Body of pancreas (tissue), 4 donors: Measurements from ENCODE around the gene OBI1. TPM values are rescaled to one million over a fixed set of nuclear protein-coding genes. Genes with fewer than 3 reads are reported as not detected.

Experiments used
- ATAC-seq: fragments of 150-250 bp; one replicate; pipeline ENCODE4 v1.9.1; 2016
- DNase-seq, 4 donors: peaks; one replicate each; pipeline ENCODE4 v3.0.0-alpha.2; 2019
- H3K27ac ChIP-seq, 4 donors: fragments of 200-600 bp; sonication (generic); 1 replicate in 3 of 4; 2 replicates in 1 of 4; pipeline versions ENCODE4 v1.5.1 to v1.6.1; 2016 to 2019; ENCODE audit warnings: mild to moderate bottlenecking in 1 of 4, mixed read lengths in 1 of 4, moderate library complexity in 1 of 4
- H3K27me3 ChIP-seq, 2 donors: fragments of 200-600 bp; sonication (generic); one replicate each; pipeline ENCODE4 v1.6.0; 2016; ENCODE audit warnings: mild to moderate bottlenecking in 1 of 2
- H3K36me3 ChIP-seq, 2 donors: fragments of 200-600 bp; sonication (generic); replicated peaks in 1 of 2; 2 replicates each; pipeline ENCODE4 v1.5.1; 2016; ENCODE audit warnings: low read depth in 2 of 2; ENCODE audit not compliant: insufficient read depth in 1 of 2
- H3K4me1 ChIP-seq: fragments of 200-600 bp; sonication (generic); one replicate; pipeline ENCODE4 v1.6.0; 2016
- H3K4me3 ChIP-seq, 2 donors: fragments of 200-600 bp; sonication (generic); 1 replicate in 1 of 2; 2 replicates in 1 of 2; pipeline ENCODE4 v1.5.1; 2016 to 2019
- H3K9me3 ChIP-seq, 3 donors: fragments of 200-600 bp; sonication (generic); 1 replicate in 2 of 3; 2 replicates in 1 of 3; pipeline ENCODE4 v1.5.1; 2016
- POLR2A ChIP-seq, 3 donors: fragments of 450-650 bp; IDR thresholded peaks; one replicate each; pipeline ENCODE4 v1.6.1; 2016; ENCODE audit warnings: antibody characterized with exemption in 3 of 3, mild to moderate bottlenecking in 2 of 3
- WGBS, 2 donors: methylation state at CpG; one replicate each; pipeline ENCODE4 v1.1.5; 2017; 5-methylcytosine and 5-hydroxymethylcytosine counted together
- intact Hi-C: fragments of 100-400 bp; cut with DNase I; formaldehyde crosslinking; loops from one replicate; pipeline ENCODE4 v1.15.1; 2023
- total RNA-seq, 2 donors: library from RNA; depleted of rRNA; stranded (reverse); fragments of >200 nt; gene quantifications; one replicate each; pipeline ENCODE4 v1.1.0, GENCODE V29; 2016
- TF ChIP-seq, protein P1 (sequence below), 7 experiments: fragments of 450-650 bp in 4 of 7; fragments of 200-600 bp in 3 of 7; sonication (generic) in 3 of 7; IDR thresholded peaks; one replicate each; pipeline ENCODE4 v1.5.1; 2016 to 2019; ENCODE audit warnings: antibody characterized with exemption in 7 of 7

The OBI1 gene
- total RNA-seq, 2 donors from 2014 or later: 3.3 to 8.6 TPM

DNA sequence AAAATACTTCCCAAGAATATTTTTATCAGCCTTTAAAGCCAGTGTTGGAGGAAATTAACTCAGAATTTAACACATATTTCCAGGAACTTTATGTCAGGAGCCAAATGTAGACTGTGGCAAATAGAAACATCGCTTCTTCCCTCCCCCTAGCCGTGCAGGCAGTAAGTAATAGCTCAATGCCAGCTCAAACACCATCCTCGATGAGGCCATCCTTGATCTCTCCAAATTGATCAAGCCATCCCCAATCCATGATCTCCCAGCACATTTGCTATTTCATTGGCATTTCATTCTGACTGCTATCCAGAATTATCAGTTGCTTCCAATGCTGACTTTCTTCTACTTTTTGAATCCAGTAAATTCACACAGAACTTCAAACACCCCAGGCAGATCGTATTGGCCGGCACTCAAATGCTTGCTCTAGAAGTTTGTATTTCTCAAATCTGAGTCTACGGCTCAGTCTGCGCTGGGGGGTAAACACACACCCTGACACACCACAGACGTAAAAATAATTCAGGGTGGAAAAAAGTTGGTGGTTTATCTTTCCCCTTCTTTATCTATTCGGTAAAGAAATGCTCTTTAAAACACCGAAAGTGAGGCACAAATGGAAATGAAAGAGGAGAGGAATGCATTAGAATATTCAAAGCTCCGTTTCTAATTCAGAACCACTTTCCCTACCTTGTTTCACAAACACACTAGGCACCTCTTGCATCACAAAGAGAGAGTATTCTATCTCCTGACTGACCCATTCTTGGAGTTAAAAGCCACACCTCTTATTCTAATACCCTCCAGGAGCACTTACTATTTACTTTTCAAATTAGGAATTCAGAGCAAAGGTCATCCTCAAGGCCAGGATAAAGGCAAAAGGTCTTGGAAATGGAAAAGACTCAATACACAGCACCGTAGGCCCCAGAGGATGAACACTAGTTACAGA is 991 bp downstream of the OBI1 start:
- no peak for DNase-seq
- no peak for TF ChIP-seq POLR2A (IDR thresholded peaks at IDR 0.05)
- TF ChIP-seq, protein P1, sequence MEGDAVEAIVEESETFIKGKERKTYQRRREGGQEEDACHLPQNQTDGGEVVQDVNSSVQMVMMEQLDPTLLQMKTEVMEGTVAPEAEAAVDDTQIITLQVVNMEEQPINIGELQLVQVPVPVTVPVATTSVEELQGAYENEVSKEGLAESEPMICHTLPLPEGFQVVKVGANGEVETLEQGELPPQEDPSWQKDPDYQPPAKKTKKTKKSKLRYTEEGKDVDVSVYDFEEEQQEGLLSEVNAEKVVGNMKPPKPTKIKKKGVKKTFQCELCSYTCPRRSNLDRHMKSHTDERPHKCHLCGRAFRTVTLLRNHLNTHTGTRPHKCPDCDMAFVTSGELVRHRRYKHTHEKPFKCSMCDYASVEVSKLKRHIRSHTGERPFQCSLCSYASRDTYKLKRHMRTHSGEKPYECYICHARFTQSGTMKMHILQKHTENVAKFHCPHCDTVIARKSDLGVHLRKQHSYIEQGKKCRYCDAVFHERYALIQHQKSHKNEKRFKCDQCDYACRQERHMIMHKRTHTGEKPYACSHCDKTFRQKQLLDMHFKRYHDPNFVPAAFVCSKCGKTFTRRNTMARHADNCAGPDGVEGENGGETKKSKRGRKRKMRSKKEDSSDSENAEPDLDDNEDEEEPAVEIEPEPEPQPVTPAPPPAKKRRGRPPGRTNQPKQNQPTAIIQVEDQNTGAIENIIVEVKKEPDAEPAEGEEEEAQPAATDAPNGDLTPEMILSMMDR (IDR thresholded peaks at IDR 0.05): no peak
- H3K4me3 ChIP-seq: peak overlapping the region; percentile 73 to 83
- peak overlapping the region in 3 of 4 donors; percentile 43 to 75 (median 68) for H3K27ac ChIP-seq
- ATAC-seq: peak; percentile 6
- peaks cover 13% of the 10 kb centered on the region for H3K4me1 ChIP-seq
- no peaks in the 10 kb centered on the region for H3K36me3 ChIP-seq
- no peaks in the 10 kb centered on the region for H3K27me3 ChIP-seq
- intact Hi-C loops: no loop called here
- no peaks in the 10 kb centered on the region for H3K9me3 ChIP-seq
- 13 to 14% methylated on average over 12 of the region's 12 CpGs for WGBS, 2 donors

DNA sequence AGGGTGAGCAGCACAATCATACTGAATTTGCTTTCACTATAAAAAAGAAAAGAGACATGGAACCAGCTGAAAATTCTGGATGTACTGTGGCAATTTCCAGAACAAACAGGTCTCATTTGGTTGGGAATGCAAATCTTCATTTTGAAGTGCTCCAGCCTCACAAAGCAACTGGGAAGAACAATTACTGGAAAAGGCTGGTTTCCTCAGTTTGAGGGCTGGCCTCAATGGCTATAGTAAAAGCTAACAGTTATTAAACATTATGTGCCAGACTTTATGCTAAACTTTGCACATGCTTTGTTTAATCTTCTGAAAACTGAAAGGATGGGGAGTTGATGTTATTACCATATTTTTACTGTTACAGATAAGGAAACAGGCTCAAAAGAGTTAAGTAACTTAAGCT is 3.0 kb downstream of the OBI1 start:
- Histone ChIP-seq H3K27ac (no peak overlapping the region), H3K4me3 (no peak overlapping the region), H3K27me3 (no peaks in the 10 kb centered on the region), H3K9me3 (no peaks in the 10 kb centered on the region), H3K4me1 (peaks cover 13% of the 10 kb centered on the region), H3K36me3 (no peaks in the 10 kb centered on the region)
- no peak for DNase-seq
- ATAC-seq: no peak
- intact Hi-C loops: no loop called here
- no peak for TF ChIP-seq POLR2A (IDR thresholded peaks at IDR 0.05)
- TF ChIP-seq, protein P1 (IDR thresholded peaks at IDR 0.05): no peak

- H3K27ac ChIP-seq: no peak overlapping the region
- intact Hi-C loops: no loop called here
- no peak for DNase-seq
- no peaks in the 10 kb centered on the region for H3K36me3 ChIP-seq
- WGBS, 2 donors: 82 to 87% methylated on average over 3 of the region's 3 CpGs
- TF ChIP-seq, protein P1 (IDR thresholded peaks at IDR 0.05): no peak
- no peak for TF ChIP-seq POLR2A (IDR thresholded peaks at IDR 0.05)
- H3K4me1 ChIP-seq: peaks cover 10% of the 10 kb centered on the region
- no peak overlapping the region for H3K4me3 ChIP-seq
- no peaks in the 10 kb centered on the region for H3K27me3 ChIP-seq
- H3K9me3 ChIP-seq: no peaks in the 10 kb centered on the region
- ATAC-seq: no peak
These were observed 3.9 kb downstream of the OBI1 start for GRCh38 chr13:78655007-78655406.

- Histone ChIP-seq H3K36me3 (no peaks in the 10 kb centered on the region), H3K9me3 (no peaks in the 10 kb centered on the region), H3K4me1 (peaks cover 4% of the 10 kb centered on the region), H3K27me3 (no peaks in the 10 kb centered on the region), H3K27ac (no peak overlapping the region), H3K4me3 (no peak overlapping the region)
- intact Hi-C loops: no loop called here
- no peak for TF ChIP-seq POLR2A (IDR thresholded peaks at IDR 0.05)
- TF ChIP-seq, protein P1 (IDR thresholded peaks at IDR 0.05): no peak
- no peak for DNase-seq
- no peak for ATAC-seq
- WGBS, 2 donors: 88 to 100% methylated on average over 1 of the region's 1 CpG
These were observed 6.3 kb downstream of the OBI1 start for GRCh38 chr13:78652651-78653050.

GRCh38 chr13:78650717-78651083 is 8.3 kb downstream of the OBI1 start:
- no peaks in the 10 kb centered on the region for H3K27me3 ChIP-seq
- H3K9me3 ChIP-seq: no peaks in the 10 kb centered on the region
- H3K27ac ChIP-seq: no peak overlapping the region
- TF ChIP-seq, protein P1 (IDR thresholded peaks at IDR 0.05): no peak
- no peak for TF ChIP-seq POLR2A (IDR thresholded peaks at IDR 0.05)
- no peak overlapping the region for H3K4me3 ChIP-seq
- H3K4me1 ChIP-seq: peaks cover 16% of the 10 kb centered on the region
- no peak for DNase-seq
- intact Hi-C loops: no loop called here
- whole genome bisulfite sequencing, 2 donors: 79 to 87% methylated on average over 2 of the region's 2 CpGs
- no peak for ATAC-seq
- H3K36me3 ChIP-seq: no peaks in the 10 kb centered on the region
